WTC11 (cell line): ENCODE results near the gene RANBP17. TPM values are rescaled to one million over a fixed set of nuclear protein-coding genes. Genes with fewer than 3 reads are reported as not detected.

Experiments
- ATAC-seq: fragments of 200-7000 bp; cut with Tn5 transposase; 2 replicates; pipeline ENCODE4 v1.10.0; 2021; ENCODE audit warnings: mild to moderate bottlenecking, moderate library complexity
- CTCF ChIA-PET: fragments of 300-600 bp; sonication (Branson Sonifier 250); formaldehyde crosslinking; loops from one replicate; lab custom pipeline; 2021; ENCODE audit warnings: antibody characterized with exemption; lab: Charles Lee
- POLR2A ChIA-PET: fragments of 350-600 bp; sonication (Branson Sonifier 250); formaldehyde crosslinking; loops from one replicate; lab custom pipeline; 2021; ENCODE audit warnings: antibody characterized with exemption; lab: Charles Lee
- DNase-seq: peaks from one replicate; pipeline ENCODE4 v3.0.0; 2021; ENCODE audit warnings: low spot score
- H3K27ac Mint-ChIP-seq: 2 replicates; pipeline ENCODE4 v1.8.0; 2021; ENCODE audit warnings: mixed read lengths
- H3K27me3 Mint-ChIP-seq: 2 replicates; pipeline ENCODE4 v1.8.0; 2021; ENCODE audit warnings: low read depth, mild to moderate bottlenecking, moderate library complexity, mixed read lengths
- H3K36me3 Mint-ChIP-seq: 2 replicates; pipeline ENCODE4 v1.8.0; 2021; ENCODE audit warnings: mixed read lengths
- H3K4me1 Mint-ChIP-seq: 2 replicates; pipeline ENCODE4 v1.8.0; 2022; ENCODE audit warnings: mixed read lengths
- H3K4me3 Mint-ChIP-seq: 2 replicates; pipeline ENCODE4 v1.8.0; 2021; ENCODE audit warnings: mild to moderate bottlenecking, moderate library complexity, mixed read lengths
- H3K9me3 Mint-ChIP-seq: 2 replicates; pipeline ENCODE4 v1.8.0; 2021; ENCODE audit warnings: mixed read lengths
- ATF2 ChIP-seq: sonication (generic); formaldehyde crosslinking; IDR thresholded peaks from 2 replicates; pipeline ENCODE4 v1.8.1; 2022; ENCODE audit warnings: low read depth, missing genetic modification reagents, borderline replicate concordance
- E2F1 ChIP-seq: sonication (generic); formaldehyde crosslinking; IDR thresholded peaks from 2 replicates; pipeline ENCODE4 v1.8.0; 2022; ENCODE audit warnings: mild to moderate bottlenecking, missing genetic modification reagents
- ERG ChIP-seq: fragments of 250-450 bp; sonication (Bioruptor Pico); IDR thresholded peaks from 2 replicates; pipeline ENCODE4 v1.8.0; 2021; ENCODE audit warnings: mild to moderate bottlenecking
- ESRRA ChIP-seq: sonication (generic); formaldehyde crosslinking; IDR thresholded peaks from 2 replicates; pipeline ENCODE4 v1.8.1; 2022; ENCODE audit warnings: mild to moderate bottlenecking, missing genetic modification reagents, borderline replicate concordance
- ETV6 ChIP-seq: sonication (generic); formaldehyde crosslinking; IDR thresholded peaks from 2 replicates; pipeline ENCODE4 v1.8.1; 2022; ENCODE audit warnings: mild to moderate bottlenecking, missing genetic modification reagents
- FOXJ3 ChIP-seq: sonication (generic); formaldehyde crosslinking; IDR thresholded peaks from 2 replicates; pipeline ENCODE4 v1.9.0; 2021; ENCODE audit warnings: missing genetic modification reagents, mild to moderate bottlenecking, borderline replicate concordance
- GABPB1 ChIP-seq: sonication (generic); formaldehyde crosslinking; IDR thresholded peaks from 2 replicates; pipeline ENCODE4 v1.8.1; 2023; ENCODE audit warnings: mild to moderate bottlenecking, missing genetic modification reagents
- GTF2I ChIP-seq: fragments of 250-450 bp; sonication (Bioruptor Pico); conservative IDR thresholded peaks from 2 replicates; pipeline ENCODE4 v1.4.0; 2021; ENCODE audit warnings: mild to moderate bottlenecking
- HMGA2 ChIP-seq: fragments of 250-450 bp; sonication (Bioruptor Pico); IDR thresholded peaks from 2 replicates; pipeline ENCODE4 v1.4.0; 2021; ENCODE audit warnings: mild to moderate bottlenecking, moderate library complexity
- HMGXB4 ChIP-seq: sonication (generic); formaldehyde crosslinking; IDR thresholded peaks from 2 replicates; pipeline ENCODE4 v1.8.1; 2023; ENCODE audit warnings: mild to moderate bottlenecking, moderate library complexity, missing genetic modification reagents
- IRF2 ChIP-seq: sonication (generic); formaldehyde crosslinking; IDR thresholded peaks from 2 replicates; pipeline ENCODE4 v1.8.0; 2022; ENCODE audit warnings: low read depth, missing genetic modification reagents, borderline replicate concordance
- KAT7 ChIP-seq: sonication (generic); formaldehyde crosslinking; IDR thresholded peaks from 2 replicates; pipeline ENCODE4 v1.8.1; 2023; ENCODE audit warnings: missing genetic modification reagents, mild to moderate bottlenecking, borderline replicate concordance
- MLX ChIP-seq: sonication (generic); formaldehyde crosslinking; IDR thresholded peaks from 2 replicates; pipeline ENCODE4 v1.8.1; 2023; ENCODE audit warnings: mild to moderate bottlenecking, missing genetic modification reagents, moderate library complexity
- NFATC4 ChIP-seq: fragments of 250-450 bp; sonication (Bioruptor Pico); IDR thresholded peaks from 2 replicates; pipeline ENCODE4 v1.9.0; 2021; ENCODE audit warnings: mild to moderate bottlenecking
- NFE2L1 ChIP-seq: sonication (generic); formaldehyde crosslinking; IDR thresholded peaks from 2 replicates; pipeline ENCODE4 v1.8.1; 2023; ENCODE audit warnings: missing genetic modification reagents
- PRDM15 ChIP-seq: sonication (generic); formaldehyde crosslinking; IDR thresholded peaks from 2 replicates; pipeline ENCODE4 v1.8.0; 2022; ENCODE audit warnings: missing genetic modification reagents
- RELA ChIP-seq: sonication (generic); formaldehyde crosslinking; IDR thresholded peaks from 2 replicates; pipeline ENCODE4 v1.8.1; 2022; ENCODE audit warnings: missing genetic modification reagents, mild to moderate bottlenecking, borderline replicate concordance
- TEAD1 ChIP-seq: sonication (generic); formaldehyde crosslinking; IDR thresholded peaks from 2 replicates; pipeline ENCODE4 v1.8.0; 2022; ENCODE audit warnings: mild to moderate bottlenecking, missing genetic modification reagents
- USF2 ChIP-seq: sonication (generic); formaldehyde crosslinking; IDR thresholded peaks from 2 replicates; pipeline ENCODE4 v1.8.1; 2023; ENCODE audit warnings: mild to moderate bottlenecking, missing genetic modification reagents, moderate library complexity
- ZNF423 ChIP-seq: fragments of 250-450 bp; sonication (Bioruptor Pico); IDR thresholded peaks from 2 replicates; pipeline ENCODE4 v2.1.2; 2022; ENCODE audit warnings: mild to moderate bottlenecking, moderate library complexity
- total RNA-seq: library from RNA; stranded (reverse); gene quantifications from 3 replicates; pipeline ENCODE4 v1.2.3, GENCODE V29; 2021

RANBP17 gene
- total RNA-seq, 1 experiment from 2014 or later: 23.1 TPM

GRCh38 chr5:171314728-171315385, 453.0 kb downstream of the RANBP17 start:
- POLR2A ChIA-PET: no interaction called here
- no peak for ATAC-seq
- H3K4me1 Mint-ChIP-seq: peaks cover 59% of the 10 kb centered on the region

GRCh38 chr5:171315386-171315891, 453.6 kb downstream of the RANBP17 start:
- ATAC-seq (no peak), DNase-seq (peak; percentile 49)
- no peaks in the 10 kb centered on the region for H3K36me3 Mint-ChIP-seq
- ChIA-PET CTCF (interaction anchor here (1.0 to 1.4 kb wide), 3 partner anchors 9 to 108 kb away, joined by 4 to 10 read pairs (median 4); no protein-coding TSS in a partner anchor), POLR2A (no interaction called here)
- H3K9me3 Mint-ChIP-seq: no peaks in the 10 kb centered on the region
- peaks cover 64% of the 10 kb centered on the region for H3K4me1 Mint-ChIP-seq
- H3K27ac Mint-ChIP-seq: no peak overlapping the region
- peaks cover 98% of the 10 kb centered on the region for H3K27me3 Mint-ChIP-seq
- H3K4me3 Mint-ChIP-seq: peak overlapping the region; percentile 45; the same call in 1 of the 2 replicates
- no peak for TF ChIP-seq HMGXB4
- TF ChIP-seq PRDM15 (CRISPR knock-in tag): peak; percentile 71
- TF ChIP-seq ATF2 (CRISPR knock-in tag): no peak
- TF ChIP-seq ZNF423: no peak
- no peak for TF ChIP-seq GABPB1

More at GRCh38 chr5:171314728-171315385, 453.0 kb downstream of the RANBP17 start:
- peaks cover 98% of the 10 kb centered on the region for H3K27me3 Mint-ChIP-seq
- no peaks in the 10 kb centered on the region for H3K9me3 Mint-ChIP-seq
- DNase-seq: peak; percentile 41
- H3K36me3 Mint-ChIP-seq: no peaks in the 10 kb centered on the region
- CTCF ChIA-PET: interaction anchor here (1.0 to 1.4 kb wide), 3 partner anchors 9 to 108 kb away, joined by 4 to 10 read pairs (median 4); no protein-coding TSS in a partner anchor
- TF ChIP-seq FOXJ3 (CRISPR knock-in tag): no peak
- no peak for TF ChIP-seq NFE2L1 (CRISPR knock-in tag)
- no peak for TF ChIP-seq ESRRA (CRISPR knock-in tag)
- TF ChIP-seq ERG (CRISPR knock-in tag): no peak
- TF ChIP-seq ETV6 (CRISPR knock-in tag): no peak
- no peak for TF ChIP-seq RELA
- no peak for TF ChIP-seq MLX (CRISPR knock-in tag)
- TF ChIP-seq GTF2I (CRISPR knock-in tag): no peak
- no peak for TF ChIP-seq NFATC4 (CRISPR knock-in tag)
- no peak for TF ChIP-seq E2F1
- no peak for TF ChIP-seq USF2 (CRISPR knock-in tag)
- TF ChIP-seq IRF2 (CRISPR knock-in tag): no peak
- no peak for TF ChIP-seq KAT7 (CRISPR knock-in tag)
- no peak for TF ChIP-seq TEAD1 (CRISPR knock-in tag)
- TF ChIP-seq HMGA2 (CRISPR knock-in tag): no peak
- TF ChIP-seq ATF2 (CRISPR knock-in tag): no peak
- TF ChIP-seq, all 79 proteins: peak for 0
- H3K27ac Mint-ChIP-seq: no peak overlapping the region
- H3K4me3 Mint-ChIP-seq: peak overlapping the region; percentile 45
